Measurements from ENCODE around the gene AIFM2. TPM values are rescaled to one million over a fixed set of nuclear protein-coding genes. Genes with fewer than 3 reads are reported as not detected.

AIFM2 gene
- total RNA-seq, 4 donors from 2014 or later, result 22.0 to 38.3 (median 31.1) TPM

- no peak for TF ChIP-seq CTCF (IDR thresholded peaks at IDR 0.05)
- no peak for TF ChIP-seq POLR2A (IDR thresholded peaks at IDR 0.05)
- intact Hi-C loops (cut with DNase I), result no loop called here
- H3K36me3 ChIP-seq, result no peaks in the 10 kb centered on the region
- 47 to 69% methylated on average over 4 of the region's 4 CpGs for WGBS, 2 donors
- H3K27me3 ChIP-seq, result no peaks in the 10 kb centered on the region
- peaks cover 0 to 6% of the 10 kb centered on the region in 2 donors for H3K4me1 ChIP-seq
- no peaks in the 10 kb centered on the region for H3K9me3 ChIP-seq
- DNase-seq, result no peak
- no peak overlapping the region for H3K27ac ChIP-seq
- no peak overlapping the region for H3K4me3 ChIP-seq (replicated peaks in 1 of 3)
Observed at GRCh38 chr10:70174058-70174741, 41.6 kb upstream of the AIFM2 start.

- peak overlapping the region; percentile 78 to 82 (median 80) for H3K4me3 ChIP-seq (replicated peaks in 1 of 3)
- H3K36me3 ChIP-seq, result no peaks in the 10 kb centered on the region
- H3K4me1 ChIP-seq, result peaks cover 11 to 21% of the 10 kb centered on the region in 2 donors
- no peaks in the 10 kb centered on the region for H3K9me3 ChIP-seq
- no peaks in the 10 kb centered on the region for H3K27me3 ChIP-seq
- intact Hi-C loops (cut with DNase I), result no loop called here
- TF ChIP-seq CTCF (IDR thresholded peaks at IDR 0.05) (no peak), POLR2A (IDR thresholded peaks at IDR 0.05) (no peak)
- 1% methylated on average over 26 to 27 of the region's 40 CpGs for WGBS, 2 donors
- H3K27ac ChIP-seq, result peak overlapping the region; percentile 71 to 89 (median 89)
- DNase-seq, result no peak
Observed at GRCh38 chr10:70169649-70170364, 37.2 kb upstream of the AIFM2 start.

- TF ChIP-seq CTCF (IDR thresholded peaks at IDR 0.05), result no peak
- TF ChIP-seq POLR2A (IDR thresholded peaks at IDR 0.05), result no peak
- H3K9me3 ChIP-seq, result no peaks in the 10 kb centered on the region
- peak overlapping the region in 1 of 3 donors; percentile 82 for H3K4me3 ChIP-seq (replicated peaks in 1 of 3)
- H3K36me3 ChIP-seq, result no peaks in the 10 kb centered on the region
- H3K4me1 ChIP-seq, result peaks cover 11 to 21% of the 10 kb centered on the region in 2 donors
- no peak for DNase-seq
- intact Hi-C loops (cut with DNase I), result no loop called here
- no peak overlapping the region for H3K27ac ChIP-seq
- H3K27me3 ChIP-seq, result no peaks in the 10 kb centered on the region
- WGBS, 2 donors, result 38 to 47% methylated on average over 2 of the region's 2 CpGs
Observed at GRCh38 chr10:70169011-70169410, 36.4 kb upstream of the AIFM2 start.

DNA sequence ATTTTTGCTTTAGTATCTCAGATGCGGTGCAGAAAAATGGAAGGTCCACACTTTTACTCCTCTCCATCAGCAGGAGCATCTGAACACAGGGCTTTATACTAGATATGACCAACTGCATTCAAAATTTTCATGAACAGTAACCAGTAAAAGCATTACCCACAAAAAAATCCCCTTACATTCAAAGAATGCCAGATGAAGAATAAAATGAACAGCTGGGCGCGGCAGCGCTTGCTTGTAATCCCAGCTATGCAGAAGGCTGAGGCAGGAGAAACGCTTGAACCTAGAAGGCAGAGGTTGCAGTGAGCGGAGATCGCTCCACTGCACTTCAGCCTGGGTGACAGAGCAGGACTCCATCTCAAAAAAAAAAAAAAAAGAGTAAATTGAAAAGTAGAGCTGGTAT is 34.6 kb upstream of the AIFM2 start:
- Histone ChIP-seq H3K4me3 (replicated peaks in 1 of 3) (no peak overlapping the region), H3K36me3 (no peaks in the 10 kb centered on the region), H3K9me3 (no peaks in the 10 kb centered on the region), H3K4me1 (peaks cover 11 to 24% of the 10 kb centered on the region in 2 donors), H3K27ac (no peak overlapping the region), H3K27me3 (no peaks in the 10 kb centered on the region)
- WGBS, 2 donors, result 92 to 94% methylated on average over 7 of the region's 7 CpGs
- DNase-seq, result no peak
- intact Hi-C loops (cut with DNase I), result no loop called here
- TF ChIP-seq CTCF (IDR thresholded peaks at IDR 0.05) (no peak), POLR2A (IDR thresholded peaks at IDR 0.05) (no peak)

DNA sequence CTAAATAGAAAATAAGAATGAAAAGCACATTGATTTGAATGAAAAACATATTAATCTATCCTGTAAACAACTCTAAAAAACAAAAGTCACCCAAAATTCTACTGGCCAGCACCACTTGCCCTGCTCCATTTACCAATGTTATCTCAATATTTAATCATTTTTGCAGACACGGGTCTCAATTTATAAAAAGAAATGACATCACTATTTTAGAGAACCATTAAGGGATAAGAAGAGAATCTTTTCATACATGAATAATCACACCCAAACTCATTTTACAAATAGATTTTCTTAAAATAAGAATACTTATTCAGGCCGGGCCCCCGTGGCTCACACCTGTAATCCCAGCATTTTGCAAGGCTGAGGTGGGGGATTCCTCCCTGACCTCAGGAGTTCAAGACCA is 33.8 kb upstream of the AIFM2 start:
- Histone ChIP-seq H3K4me3 (replicated peaks in 1 of 3) (no peak overlapping the region), H3K4me1 (peaks cover 17 to 31% of the 10 kb centered on the region in 2 donors), H3K36me3 (no peaks in the 10 kb centered on the region), H3K27me3 (no peaks in the 10 kb centered on the region), H3K27ac (no peak overlapping the region), H3K9me3 (no peaks in the 10 kb centered on the region)
- TF ChIP-seq CTCF (IDR thresholded peaks at IDR 0.05) (no peak), POLR2A (IDR thresholded peaks at IDR 0.05) (no peak)
- WGBS, 2 donors, result 82 to 83% methylated on average over 3 of the region's 3 CpGs
- DNase-seq, result no peak
- intact Hi-C loops (cut with DNase I), result no loop called here

Data from thyroid gland (tissue), 4 donors.